Measurements from ENCODE around the gene CAMTA1.

CAMTA1 gene

DNA sequence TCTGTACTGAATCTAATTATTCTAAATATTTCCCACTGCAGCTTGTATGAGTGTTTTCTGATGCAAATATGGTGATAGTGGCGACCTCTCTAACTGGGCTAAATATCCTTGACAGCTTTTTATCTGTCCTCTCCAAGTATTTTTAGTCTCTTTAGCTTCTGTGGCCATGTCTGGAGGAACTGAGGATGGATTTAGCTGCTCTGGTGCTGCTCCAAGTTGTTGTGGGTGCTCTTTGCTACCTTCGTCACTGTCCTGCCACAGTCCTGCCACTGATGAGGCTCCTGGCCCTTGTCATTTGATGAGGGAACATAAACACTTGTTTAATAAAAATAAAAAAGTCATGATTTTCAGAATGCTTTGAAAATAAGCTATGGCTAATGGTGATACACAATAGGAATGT is 15.9 kb downstream of the CAMTA1 start:
- H4K20me1 ChIP-seq (ENCODE audit: low read depth, low read length) = peaks cover 29% of the 10 kb centered on the region
- H3F3A ChIP-seq (ENCODE audit: insufficient read depth) = no peaks in the 10 kb centered on the region
- no peak overlapping the region for H3K4me3 ChIP-seq (ENCODE audit: insufficient read depth, low read length, poor library complexity, severe bottlenecking)
- H3K79me2 ChIP-seq (ENCODE audit: insufficient read depth, low read length) = peaks cover 67% of the 10 kb centered on the region
- no peak overlapping the region for H3K27ac ChIP-seq (ENCODE audit: low read depth, low read length)
- H3K4me2 ChIP-seq (ENCODE audit: low read depth, low read length, poor library complexity, severe bottlenecking) = no peak overlapping the region
- TF ChIP-seq, protein P1, sequence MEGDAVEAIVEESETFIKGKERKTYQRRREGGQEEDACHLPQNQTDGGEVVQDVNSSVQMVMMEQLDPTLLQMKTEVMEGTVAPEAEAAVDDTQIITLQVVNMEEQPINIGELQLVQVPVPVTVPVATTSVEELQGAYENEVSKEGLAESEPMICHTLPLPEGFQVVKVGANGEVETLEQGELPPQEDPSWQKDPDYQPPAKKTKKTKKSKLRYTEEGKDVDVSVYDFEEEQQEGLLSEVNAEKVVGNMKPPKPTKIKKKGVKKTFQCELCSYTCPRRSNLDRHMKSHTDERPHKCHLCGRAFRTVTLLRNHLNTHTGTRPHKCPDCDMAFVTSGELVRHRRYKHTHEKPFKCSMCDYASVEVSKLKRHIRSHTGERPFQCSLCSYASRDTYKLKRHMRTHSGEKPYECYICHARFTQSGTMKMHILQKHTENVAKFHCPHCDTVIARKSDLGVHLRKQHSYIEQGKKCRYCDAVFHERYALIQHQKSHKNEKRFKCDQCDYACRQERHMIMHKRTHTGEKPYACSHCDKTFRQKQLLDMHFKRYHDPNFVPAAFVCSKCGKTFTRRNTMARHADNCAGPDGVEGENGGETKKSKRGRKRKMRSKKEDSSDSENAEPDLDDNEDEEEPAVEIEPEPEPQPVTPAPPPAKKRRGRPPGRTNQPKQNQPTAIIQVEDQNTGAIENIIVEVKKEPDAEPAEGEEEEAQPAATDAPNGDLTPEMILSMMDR (IDR thresholded peaks at IDR 0.05; ENCODE audit: insufficient read depth, low read length, poor library complexity, severe bottlenecking) = no peak
- TF ChIP-seq EZH2phosphoT487 (conservative IDR thresholded peaks at IDR 0.05; ENCODE audit: low read length) = no peak
- H3K36me3 ChIP-seq (ENCODE audit: low read length) = no peaks in the 10 kb centered on the region
- H2AFZ ChIP-seq (ENCODE audit: low read depth, low read length, severe bottlenecking) = no peak overlapping the region
- H3K9ac ChIP-seq (ENCODE audit: low read length) = no peak overlapping the region
- H3K9me3 ChIP-seq (ENCODE audit: insufficient read depth, low read length) = no peaks in the 10 kb centered on the region
- no peaks in the 10 kb centered on the region for H3K27me3 ChIP-seq (ENCODE audit: low read length)
- H3K9me2 ChIP-seq (replicated peaks; ENCODE audit: insufficient read depth, low read length) = no peaks in the 10 kb centered on the region

DNA sequence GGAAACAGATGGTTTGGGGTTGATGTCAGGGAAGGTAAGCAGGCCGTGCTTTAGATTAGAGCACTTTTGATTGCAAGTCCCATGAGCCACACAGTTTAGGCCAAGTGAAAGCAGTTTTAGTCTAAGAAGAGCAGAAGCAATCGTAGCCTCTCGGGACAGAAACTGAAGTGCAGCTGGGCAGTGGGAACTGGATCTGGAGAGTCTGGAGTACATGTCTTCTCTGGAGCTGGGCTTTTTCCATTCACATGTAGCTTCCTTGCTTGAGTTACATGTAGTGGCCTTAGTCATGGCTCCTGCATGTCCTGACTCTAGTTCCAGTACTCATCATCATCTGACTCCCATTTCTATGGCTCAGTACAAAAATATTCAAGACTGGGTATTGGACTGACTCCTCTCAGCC is 16.7 kb downstream of the CAMTA1 start:
- Histone ChIP-seq H3K9me2 (replicated peaks; ENCODE audit: insufficient read depth, low read length) (no peaks in the 10 kb centered on the region), H3K79me2 (ENCODE audit: insufficient read depth, low read length) (peaks cover 67% of the 10 kb centered on the region), H3K9ac (ENCODE audit: low read length) (no peak overlapping the region), H3K36me3 (ENCODE audit: low read length) (no peaks in the 10 kb centered on the region), H3K4me2 (ENCODE audit: low read depth, low read length, poor library complexity, severe bottlenecking) (no peak overlapping the region), H3F3A (ENCODE audit: insufficient read depth) (no peaks in the 10 kb centered on the region), H4K20me1 (ENCODE audit: low read depth, low read length) (peaks cover 37% of the 10 kb centered on the region), H3K27ac (ENCODE audit: low read depth, low read length) (no peak overlapping the region), H3K9me3 (ENCODE audit: insufficient read depth, low read length) (no peaks in the 10 kb centered on the region), H3K27me3 (ENCODE audit: low read length) (no peaks in the 10 kb centered on the region), H2AFZ (ENCODE audit: low read depth, low read length, severe bottlenecking) (no peak overlapping the region), H3K4me3 (ENCODE audit: insufficient read depth, low read length, poor library complexity, severe bottlenecking) (no peak overlapping the region)
- TF ChIP-seq EZH2phosphoT487 (conservative IDR thresholded peaks at IDR 0.05; ENCODE audit: low read length) = no peak
- TF ChIP-seq, protein P1 (IDR thresholded peaks at IDR 0.05; ENCODE audit: insufficient read depth, low read length, poor library complexity, severe bottlenecking) = no peak

DNA sequence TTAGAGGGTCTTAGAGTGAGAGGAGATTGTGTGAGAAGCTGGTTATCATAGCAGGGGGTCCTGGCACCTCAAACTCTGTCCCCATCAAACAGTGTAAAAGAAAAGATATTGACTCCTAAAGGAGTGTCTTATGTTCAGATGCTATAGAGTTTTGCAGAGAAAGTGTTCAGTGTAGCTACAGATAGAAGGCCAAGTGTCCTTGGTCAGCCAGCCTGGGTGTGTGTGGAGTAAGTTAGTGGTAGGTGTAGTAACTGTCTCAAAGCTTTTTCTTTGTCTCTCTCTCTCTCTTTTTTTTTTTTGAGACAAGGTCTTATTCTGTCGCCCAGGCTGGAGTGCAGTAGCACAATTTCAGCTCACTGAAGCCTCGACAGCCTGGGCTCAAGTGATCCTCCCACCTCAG is 17.2 kb downstream of the CAMTA1 start:
- no peak overlapping the region for H2AFZ ChIP-seq (ENCODE audit: low read depth, low read length, severe bottlenecking)
- H3F3A ChIP-seq (ENCODE audit: insufficient read depth) = no peaks in the 10 kb centered on the region
- no peak for TF ChIP-seq EZH2phosphoT487 (conservative IDR thresholded peaks at IDR 0.05; ENCODE audit: low read length)
- TF ChIP-seq, protein P1 (IDR thresholded peaks at IDR 0.05; ENCODE audit: insufficient read depth, low read length, poor library complexity, severe bottlenecking) = no peak
- no peaks in the 10 kb centered on the region for H3K27me3 ChIP-seq (ENCODE audit: low read length)
- no peak overlapping the region for H3K27ac ChIP-seq (ENCODE audit: low read depth, low read length)
- peaks cover 37% of the 10 kb centered on the region for H4K20me1 ChIP-seq (ENCODE audit: low read depth, low read length)
- H3K4me3 ChIP-seq (ENCODE audit: insufficient read depth, low read length, poor library complexity, severe bottlenecking) = no peak overlapping the region
- no peak overlapping the region for H3K9ac ChIP-seq (ENCODE audit: low read length)
- no peaks in the 10 kb centered on the region for H3K36me3 ChIP-seq (ENCODE audit: low read length)
- no peaks in the 10 kb centered on the region for H3K9me3 ChIP-seq (ENCODE audit: insufficient read depth, low read length)
- no peak overlapping the region for H3K4me2 ChIP-seq (ENCODE audit: low read depth, low read length, poor library complexity, severe bottlenecking)
- H3K9me2 ChIP-seq (replicated peaks; ENCODE audit: insufficient read depth, low read length) = no peaks in the 10 kb centered on the region
- peaks cover 69% of the 10 kb centered on the region for H3K79me2 ChIP-seq (ENCODE audit: insufficient read depth, low read length)

All from SU-DHL-6 (cell line).